Activated effector memory CD4-positive, alpha-beta T cell treated with Interleukin-2 at 50 U/mL for 16 hours (primary cell): ENCODE results near the gene ZNF135.

ENCODE experiments used
- DNase-seq: peaks from one replicate; pipeline ENCODE4 v3.0.0-alpha.2; 2020

The ZNF135 gene

DNA sequence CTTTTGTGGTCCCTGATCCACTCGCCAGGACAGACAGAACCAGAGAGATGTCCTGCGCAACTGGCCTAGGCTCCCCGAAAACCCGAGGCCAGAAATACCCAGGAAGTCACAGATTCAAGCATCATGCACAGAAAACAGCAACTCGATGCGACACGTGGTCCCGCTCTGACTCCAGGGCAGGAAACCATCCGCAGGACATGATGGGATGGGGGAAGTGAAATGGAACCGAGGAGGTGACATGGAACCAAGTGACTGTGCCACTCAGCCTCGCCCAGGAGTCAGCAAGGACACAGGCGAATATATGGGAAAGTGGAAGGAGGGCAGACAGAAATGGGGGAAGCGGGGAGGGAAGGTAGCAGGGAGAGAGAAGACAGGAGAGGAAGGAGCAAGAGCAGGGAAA, 37.8 kb downstream of the ZNF135 start:
- no peak for DNase-seq

DNA sequence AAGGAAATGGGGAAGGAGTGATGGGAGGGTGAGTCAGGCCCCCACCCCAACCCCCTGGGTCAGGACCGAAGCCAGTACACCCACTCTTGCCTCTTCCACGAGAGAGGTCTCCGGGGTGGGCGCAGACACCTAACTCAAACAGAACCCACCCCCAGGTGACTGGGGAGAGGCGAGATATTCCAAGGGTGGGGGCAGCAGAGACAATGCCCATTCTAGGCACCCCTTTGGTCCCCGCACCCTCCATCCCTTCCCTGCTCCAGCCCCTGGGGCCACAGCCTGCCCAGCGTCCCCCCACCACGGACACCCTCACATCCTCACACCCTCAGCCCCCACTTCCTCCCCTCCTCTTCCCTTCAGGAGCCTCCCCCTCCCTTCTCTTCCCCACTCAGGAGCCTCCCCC, 38.3 kb downstream of the ZNF135 start:
- no peak for DNase-seq

DNA sequence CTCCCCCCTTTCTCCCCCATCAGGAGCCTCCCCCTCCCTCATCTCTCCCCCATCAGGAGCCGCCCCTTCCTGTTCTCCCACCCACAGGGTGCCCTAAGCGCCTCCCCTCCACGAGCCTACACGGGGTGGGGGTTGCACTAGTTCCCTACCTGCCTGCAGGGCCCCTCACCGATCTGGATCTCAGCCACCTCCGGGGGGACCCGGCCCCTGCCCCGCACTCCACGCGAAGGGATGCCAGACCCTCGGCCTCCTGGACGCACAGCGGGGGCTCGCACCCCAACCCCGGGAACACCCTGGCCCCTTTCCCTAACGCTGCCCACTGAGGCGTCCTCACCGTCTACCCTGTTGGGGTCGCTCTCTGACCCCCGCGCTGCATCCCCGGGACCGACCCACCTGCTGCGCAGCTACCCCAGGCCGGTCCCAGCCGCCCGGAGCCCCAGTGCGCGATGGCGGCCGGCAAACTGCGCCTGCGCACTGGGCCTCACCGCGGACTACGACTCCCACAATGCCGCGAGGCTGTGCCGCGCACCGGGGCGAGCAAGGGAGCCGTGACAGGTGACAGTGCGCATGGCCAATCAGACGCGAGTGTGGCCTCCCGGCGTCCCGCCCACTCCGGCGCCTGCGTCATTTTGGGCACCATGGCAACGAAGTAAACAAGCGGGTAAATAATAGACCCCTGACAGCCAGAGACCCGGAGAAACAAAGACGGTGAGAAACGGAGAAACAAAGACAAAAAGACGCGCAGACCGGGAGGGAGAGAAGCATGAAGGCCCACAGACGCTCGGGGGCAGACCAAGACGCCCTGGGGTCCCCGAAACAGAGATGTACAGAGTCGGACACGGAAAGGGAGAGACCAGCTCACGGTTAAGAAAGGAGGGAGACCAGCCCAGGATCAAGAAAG, 38.9 kb downstream of the ZNF135 start, which contains the start of gene ZSCAN18:
ZSCAN18 (minus strand) TSS at position 451 of the 901 bp plus-strand sequence. CDS start 7,964 bp downstream, outside the sequence.
- peak; percentile 90 for DNase-seq

DNA sequence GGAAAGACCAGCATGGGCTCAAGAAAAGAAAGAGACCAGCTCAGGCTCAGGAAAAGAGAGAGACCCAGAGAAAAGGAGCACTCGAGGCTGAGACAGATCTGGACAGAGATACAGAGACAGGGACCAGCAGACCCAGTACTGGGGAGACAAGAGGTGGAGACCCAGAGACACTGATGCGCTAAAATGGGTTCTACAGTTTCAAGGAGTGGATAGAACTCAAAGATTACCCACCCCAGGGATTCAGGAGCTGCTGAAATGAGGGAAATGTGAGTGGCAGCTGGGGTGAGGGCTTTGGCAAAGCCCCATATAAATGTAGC, 39.6 kb downstream of the ZNF135 start:
- no peak for DNase-seq

DNA sequence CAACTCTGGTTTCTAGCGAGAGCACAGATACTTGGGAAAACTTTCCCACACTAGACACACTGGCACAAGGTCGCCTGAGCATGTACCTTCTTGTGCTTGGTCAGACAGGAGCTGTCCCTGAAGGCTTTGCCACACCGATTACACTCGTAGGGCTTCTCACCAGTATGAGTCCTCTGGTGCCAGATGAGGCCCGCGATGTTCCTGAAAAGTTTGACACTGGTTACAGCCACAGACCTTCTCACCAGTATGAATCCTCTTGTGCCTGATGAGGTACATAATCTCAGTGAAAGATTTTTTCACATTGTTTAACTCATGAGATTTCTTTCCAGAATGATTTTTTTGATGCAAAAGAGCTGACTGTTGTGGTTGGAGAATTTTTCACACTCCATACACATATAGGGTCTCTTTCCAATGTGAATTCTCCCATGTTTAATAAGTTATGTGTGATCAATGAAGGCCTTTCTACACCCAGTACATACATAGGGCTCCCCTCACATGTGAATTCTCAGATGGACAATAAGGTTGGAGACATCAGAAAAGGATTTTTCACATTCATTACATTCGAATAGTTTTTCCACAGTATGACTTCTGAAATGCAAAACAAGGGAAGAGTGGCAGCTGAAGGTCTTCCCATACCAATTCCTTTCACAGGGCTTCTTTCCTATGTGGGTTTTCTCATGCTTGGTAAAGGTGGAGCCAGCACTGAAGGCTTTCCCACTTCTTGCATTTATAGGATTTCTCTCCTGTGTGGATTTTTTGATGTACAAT, 48.9 kb downstream of the ZNF135 start:
- DNase-seq, result no peak

DNA sequence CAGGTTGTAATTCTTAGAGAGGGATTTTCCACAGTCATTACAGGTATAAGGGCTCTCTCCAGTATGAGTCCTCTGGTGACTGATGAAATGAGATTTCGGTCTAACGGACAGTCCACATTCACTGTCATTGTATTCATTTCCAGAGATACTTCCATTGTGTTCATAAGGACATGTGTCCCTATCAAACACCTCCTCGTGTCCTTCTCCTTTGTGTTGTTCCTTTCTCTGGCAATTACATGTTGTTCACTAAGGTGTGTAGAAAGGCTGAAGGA, 49.4 kb downstream of the ZNF135 start:
- DNase-seq, result no peak

DNA sequence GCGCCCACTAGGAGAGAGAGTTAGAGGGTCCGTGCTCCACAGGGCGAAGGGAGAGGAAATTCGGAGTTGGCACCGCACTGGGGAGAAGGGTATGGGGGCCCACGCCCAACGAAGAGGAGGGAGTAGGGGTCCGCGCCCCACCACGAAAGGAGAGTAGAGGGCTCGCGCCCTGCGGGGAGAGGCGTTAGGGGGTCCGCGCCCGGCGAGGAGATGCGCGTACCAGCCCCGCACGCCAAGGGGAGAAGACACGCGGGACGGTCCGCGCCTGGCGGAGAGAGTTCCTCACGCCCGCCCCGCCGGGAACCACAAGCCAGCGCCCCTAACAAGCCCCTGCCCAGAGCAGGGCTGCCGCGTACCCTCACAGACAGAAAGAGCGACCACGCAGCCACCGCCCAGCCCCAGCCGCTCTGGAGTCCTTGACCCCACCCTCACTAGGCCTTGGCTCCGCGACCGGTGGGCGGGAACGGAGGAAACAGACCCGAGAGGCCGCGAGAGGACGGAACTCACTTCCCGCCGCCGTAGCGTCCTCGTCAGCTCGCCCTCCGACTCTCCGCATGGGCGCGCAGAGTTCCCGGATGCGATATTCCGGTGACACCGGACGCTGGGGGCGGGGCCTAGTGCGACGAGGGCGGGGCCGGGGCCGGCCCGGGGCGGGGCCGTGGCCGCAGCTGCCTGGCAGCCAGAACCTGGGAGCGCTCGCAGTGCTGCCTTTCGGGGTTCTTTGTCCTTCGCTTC, 58.9 kb downstream of the ZNF135 start:
- DNase-seq, result no peak

DNA sequence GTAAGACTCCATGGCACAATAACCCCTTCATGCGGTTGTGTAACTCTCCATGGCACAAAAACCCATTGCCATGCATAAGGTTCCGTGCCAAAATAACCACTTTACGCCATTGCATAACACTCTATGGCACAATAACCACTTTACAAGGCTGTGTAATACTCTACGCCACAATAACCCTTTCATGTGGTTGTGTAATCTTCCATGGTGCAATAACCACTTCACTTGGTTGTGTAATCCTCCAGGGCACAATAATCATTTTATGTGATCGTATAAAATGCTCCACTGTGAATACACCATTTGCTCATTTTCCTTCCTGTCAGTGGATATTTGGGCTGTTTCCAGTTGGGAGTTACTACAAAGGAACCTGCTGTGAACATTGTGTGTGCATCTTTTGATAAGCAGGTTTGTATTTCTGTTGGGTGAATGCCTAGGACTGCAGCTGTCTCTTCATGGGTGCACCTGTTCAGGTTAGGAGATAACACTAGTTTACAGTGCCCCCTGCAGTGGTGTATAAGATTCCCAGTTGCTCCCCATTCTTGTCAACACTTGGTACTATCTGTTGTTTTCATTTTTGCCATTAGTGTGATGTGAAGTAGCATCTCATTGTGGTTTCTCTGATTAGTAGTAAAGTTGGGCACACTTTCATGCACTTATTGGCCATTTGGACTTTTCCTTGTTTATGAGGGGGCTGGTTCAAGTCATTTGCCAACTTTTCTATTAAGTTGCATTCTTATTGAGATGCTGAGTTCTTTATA, 60.1 kb downstream of the ZNF135 start:
- no peak for DNase-seq
